H1 (cell line): ENCODE results near the gene RAD51B. TPM values are rescaled to one million over a fixed set of nuclear protein-coding genes. Genes with fewer than 3 reads are reported as not detected.

Source experiments
- CTCF ChIA-PET: fragments of 300-600 bp; sonication (Branson Sonifier 250); formaldehyde crosslinking; loops from one replicate; lab custom pipeline; 2021; ENCODE audit not compliant: partially characterized antibody; lab: Charles Lee
- POLR2A ChIA-PET: fragments of 300-600 bp; sonication (Branson Sonifier 250); formaldehyde crosslinking; loops from one replicate; lab custom pipeline; 2021; ENCODE audit warnings: inconsistent platforms; ENCODE audit not compliant: partially characterized antibody; lab: Charles Lee
- DNase-seq, 2 experiments: peaks; one replicate each; pipeline versions ENCODE4 v3.0.0 to v3.0.0-alpha.2; 2010 to 2022; ENCODE audit warnings: low spot score in 2 of 2, low read depth in 1 of 2, mixed read lengths in 1 of 2
- FAIRE-seq: peaks from 2 replicates; lab custom pipeline; 2011; peaks lifted over from hg19 to GRCh38; lab: Jason Lieb, UNC
- H2AFZ ChIP-seq: 2 replicates; pipeline ENCODE4 v1.8.1; 2012; ENCODE audit warnings: low read length, inconsistent platforms
- H2AK5ac ChIP-seq: 2 replicates; pipeline ENCODE4 v1.6.1; 2013; ENCODE audit warnings: low read depth, low read length
- H2BK120ac ChIP-seq: replicated peaks from 2 replicates; pipeline ENCODE3; 2013; ENCODE audit warnings: low read depth, low read length, inconsistent platforms
- H2BK12ac ChIP-seq: 2 replicates; pipeline ENCODE4 v1.6.1; 2013; ENCODE audit warnings: low read depth, low read length
- H2BK15ac ChIP-seq: 2 replicates; pipeline ENCODE4 v1.6.1; 2013; ENCODE audit warnings: low read length
- H2BK20ac ChIP-seq: 2 replicates; pipeline ENCODE4 v1.6.1; 2013; ENCODE audit warnings: low read length
- H2BK5ac ChIP-seq: 2 replicates; pipeline ENCODE4 v1.6.1; 2013; ENCODE audit warnings: low read depth, low read length
- H3K14ac ChIP-seq: 2 replicates; pipeline ENCODE4 v1.6.1; 2013; ENCODE audit warnings: inconsistent platforms; ENCODE audit not compliant: insufficient read length
- H3K18ac ChIP-seq: 2 replicates; pipeline ENCODE4 v1.6.1; 2013; ENCODE audit warnings: low read length; ENCODE audit errors: extremely low read depth
- H3K23ac ChIP-seq: 2 replicates; pipeline ENCODE4 v1.6.1; 2013; ENCODE audit warnings: inconsistent platforms; ENCODE audit not compliant: insufficient read length
- H3K23me2 ChIP-seq: 2 replicates; pipeline ENCODE4 v1.6.1; 2013; ENCODE audit warnings: low read depth, low read length
- H3K27ac ChIP-seq: 2 replicates; pipeline ENCODE4 v1.6.1; 2011; ENCODE audit warnings: low read depth, low read length, inconsistent platforms
- H3K27me3 ChIP-seq, 4 experiments: replicated peaks in 1 of 4; 1 replicate in 1 of 4; 2 replicates in 3 of 4; pipeline versions ENCODE4 v1.6.1 to v1.8.1; 2011 to 2013; ENCODE audit warnings: low read length in 3 of 4, mild to moderate bottlenecking in 3 of 4, inconsistent platforms in 2 of 4, mixed read lengths in 2 of 4, moderate library complexity in 1 of 4; ENCODE audit not compliant: control insufficient read depth in 3 of 4, insufficient read depth in 3 of 4; ENCODE audit errors: extremely low read depth in 1 of 4
- H3K36me3 ChIP-seq, 4 experiments: 2 replicates each; pipeline versions ENCODE4 v1.6.1 to v1.8.1; 2011 to 2013; ENCODE audit warnings: mild to moderate bottlenecking in 4 of 4, low read length in 3 of 4, moderate library complexity in 2 of 4, control low read depth in 1 of 4, inconsistent platforms in 1 of 4; ENCODE audit not compliant: insufficient read depth in 4 of 4, control insufficient read depth in 2 of 4
- H3K4ac ChIP-seq: replicated peaks from 2 replicates; pipeline ENCODE3; 2013; ENCODE audit warnings: low read length, low read depth, mixed read lengths, inconsistent platforms; ENCODE audit not compliant: insufficient read length
- H3K4me1 ChIP-seq, 4 experiments: replicated peaks in 1 of 4; 1 replicate in 1 of 4; 2 replicates in 3 of 4; pipeline versions ENCODE4 v1.6.1 to v1.8.1; 2011 to 2013; ENCODE audit warnings: low read length in 3 of 4, inconsistent platforms in 2 of 4, mixed read lengths in 1 of 4; ENCODE audit not compliant: insufficient read depth in 4 of 4, control insufficient read depth in 3 of 4
- H3K4me2 ChIP-seq, 2 experiments: 2 replicates each; pipeline versions ENCODE4 v1.6.1 to v1.8.1; 2011 to 2013; ENCODE audit warnings: low read depth in 2 of 2, low read length in 2 of 2, control low read depth in 1 of 2, inconsistent platforms in 1 of 2, mild to moderate bottlenecking in 1 of 2; ENCODE audit not compliant: insufficient read depth in 1 of 2
- H3K4me3 ChIP-seq, 4 experiments: fragments of 200-600, 300-600 bp in 1 of 4; sonication (generic), shearing (Covaris generic), sonication (Bioruptor Twin) in 1 of 4; 2 replicates each; pipeline versions ENCODE4 v1.5.1 to v1.8.1; 2011 to 2016; ENCODE audit warnings: low read length in 4 of 4, low read depth in 3 of 4, control low read depth in 2 of 4, inconsistent platforms in 2 of 4, mild to moderate bottlenecking in 2 of 4, mixed read lengths in 1 of 4, moderate library complexity in 1 of 4; ENCODE audit not compliant: insufficient read depth in 2 of 4; ENCODE audit errors: extremely low read depth in 1 of 4
- H3K56ac ChIP-seq: replicated peaks from 2 replicates; pipeline ENCODE3; 2013; ENCODE audit warnings: low read depth, mild to moderate bottlenecking, mixed read lengths, low read length, inconsistent platforms; ENCODE audit not compliant: insufficient read length
- H3K79me1 ChIP-seq: 2 replicates; pipeline ENCODE4 v1.6.1; 2013; ENCODE audit warnings: low read depth, low read length, control low read depth
- H3K79me2 ChIP-seq, 2 experiments: 2 replicates each; pipeline versions ENCODE4 v1.6.1 to v1.8.1; 2012 to 2013; ENCODE audit warnings: low read length in 2 of 2, mild to moderate bottlenecking in 2 of 2, inconsistent platforms in 1 of 2; ENCODE audit not compliant: insufficient read depth in 2 of 2, control insufficient read depth in 1 of 2
- H3K9ac ChIP-seq, 4 experiments: replicated peaks in 1 of 4; 1 replicate in 1 of 4; 2 replicates in 3 of 4; pipeline versions ENCODE4 v1.6.1 to v1.8.1; 2011 to 2013; ENCODE audit warnings: low read depth in 3 of 4, low read length in 3 of 4, control low read depth in 2 of 4, mild to moderate bottlenecking in 2 of 4, moderate library complexity in 2 of 4, inconsistent platforms in 1 of 4; ENCODE audit errors: extremely low read depth in 1 of 4
- H3K9me3 ChIP-seq, 2 experiments: 2 replicates each; pipeline versions ENCODE4 v1.6.1 to v1.8.1; 2012 to 2013; ENCODE audit warnings: mild to moderate bottlenecking in 2 of 2, moderate library complexity in 2 of 2, control low read depth in 1 of 2, inconsistent platforms in 1 of 2, low read depth in 1 of 2, low read length in 1 of 2, mixed read lengths in 1 of 2; ENCODE audit not compliant: insufficient read depth in 2 of 2
- H4K20me1 ChIP-seq, 2 experiments: replicated peaks in 1 of 2; 2 replicates each; pipeline versions ENCODE3 to v1.8.1; 2011 to 2013; ENCODE audit warnings: inconsistent platforms in 2 of 2, low read length in 2 of 2, mild to moderate bottlenecking in 1 of 2; ENCODE audit not compliant: insufficient read depth in 2 of 2, control insufficient read depth in 1 of 2
- H4K5ac ChIP-seq: 2 replicates; pipeline ENCODE4 v1.6.1; 2013; ENCODE audit warnings: low read length, low read depth, mixed read lengths, inconsistent platforms; ENCODE audit not compliant: insufficient read length
- H4K8ac ChIP-seq: 2 replicates; pipeline ENCODE4 v1.8.0; 2013; ENCODE audit warnings: mild to moderate bottlenecking, moderate library complexity, low read length, inconsistent platforms; ENCODE audit not compliant: insufficient read depth; ENCODE audit errors: extremely low read depth
- H4K91ac ChIP-seq: replicated peaks from 2 replicates; pipeline ENCODE3; 2013; ENCODE audit warnings: low read length, mixed read lengths, inconsistent platforms; ENCODE audit not compliant: insufficient read length
- CEBPB ChIP-seq: IDR thresholded peaks from 2 replicates; pipeline ENCODE4 v1.6.1; 2012; ENCODE audit warnings: low read depth, low read length
- SP2 ChIP-seq: IDR thresholded peaks from 2 replicates; pipeline ENCODE4 v1.6.1; 2012; ENCODE audit warnings: mild to moderate bottlenecking, low read length, inconsistent platforms
- WGBS, 2 experiments: shearing (Covaris generic) in 1 of 2; methylation state at CpG; one replicate each; pipeline versions ENCODE4 v1.1.6 to v1.1.7; 2013 to 2015; ENCODE audit warnings: low lambda C conversion rate in 2 of 2, mixed read lengths in 2 of 2, inconsistent platforms in 1 of 2, low coverage in 1 of 2, missing lambda C conversion rate in 1 of 2; ENCODE audit not compliant: insufficient replicate concordance in 2 of 2, insufficient coverage in 1 of 2, insufficient read length in 1 of 2; ENCODE audit errors: extremely low coverage in 1 of 2, missing lambda C conversion rate in 1 of 2; 5-methylcytosine and 5-hydroxymethylcytosine counted together
- polyA plus RNA-seq, 7 experiments: library from polyadenylated mRNA; depleted of rRNA in 3 of 7; stranded (reverse) in 5 of 7; unstranded in 2 of 7; fragments of >200 nt in 5 of 7; fragments of 200-250 nt in 2 of 7; gene quantifications; 1 replicate in 5 of 7; 2 replicates in 1 of 7; 4 replicates in 1 of 7; pipeline versions ENCODE4 v1.2.1 to v1.2.3, GENCODE V29; 2011 to 2013; ENCODE audit warnings: missing spikeins in 2 of 7, mixed read lengths in 2 of 7
- total RNA-seq: library from RNA; stranded (reverse); fragmentation: NEBNext Ultra II Directional; extraction: Animal tissue kit (Norgen Biotek cat#: 25700); gene quantifications from 2 replicates; pipeline ENCODE4 v1.2.1, GENCODE V29; 2021

RAD51B gene
- total and polyA plus RNA-seq, 2 of the 8 experiments (the other 6 are each of a cell fraction or from before 2014, with no cell fraction given) = 3.9 to 14.9 TPM

DNA sequence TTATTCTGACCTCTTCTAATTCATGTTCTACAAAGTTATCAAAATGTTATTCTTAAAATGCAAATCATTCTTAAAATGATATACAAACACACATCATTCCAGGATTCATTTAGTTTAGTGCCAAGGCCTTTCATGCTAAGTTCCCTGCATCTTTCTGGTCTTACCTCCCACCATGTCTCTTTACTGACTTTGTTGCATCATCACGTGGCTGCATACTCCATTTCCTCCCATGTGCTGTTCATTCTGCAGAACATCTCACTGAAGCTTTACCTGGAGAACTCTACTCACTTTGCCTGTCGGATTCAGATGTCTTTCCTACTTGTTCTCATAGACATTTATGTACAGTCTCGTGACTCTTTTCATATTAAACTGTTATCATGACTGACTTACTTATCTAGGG lies 278.1 kb downstream of the RAD51B start:
- no peak for FAIRE-seq
- ChIA-PET POLR2A (no interaction called here), CTCF (interaction anchor here (0.7 kb wide), 1 partner anchor 296 kb away, joined by 3 read pairs; no protein-coding TSS in a partner anchor)
- Histone ChIP-seq H2AFZ (no peak overlapping the region), H3K56ac (no peak overlapping the region), H2BK120ac (no peak overlapping the region), H3K27ac (no peak overlapping the region), H2AK5ac (no peak overlapping the region), H2BK12ac (no peak overlapping the region), H3K9ac (no peak overlapping the region), H4K5ac (no peak overlapping the region), H2BK15ac (no peak overlapping the region), H2BK5ac (no peak overlapping the region), H3K23ac (no peak overlapping the region), H3K79me1 (no peaks in the 10 kb centered on the region), H3K14ac (no peak overlapping the region), H2BK20ac (no peak overlapping the region), H3K4me3 (no peak overlapping the region), H3K79me2 (no peaks in the 10 kb centered on the region), H4K8ac (no peak overlapping the region), H3K4me2 (no peak overlapping the region), H3K9me3 (peaks cover 25 to 30% of the 10 kb centered on the region in 2 experiments), H3K4me1 (no peaks in the 10 kb centered on the region), H3K23me2 (no peaks in the 10 kb centered on the region), H3K36me3 (peaks cover 0 to 4% (median 2%) of the 10 kb centered on the region in 4 experiments; a peak in 2 of 8 replicates), H4K91ac (no peak overlapping the region), H3K18ac (no peak overlapping the region), H3K4ac (no peak overlapping the region), H4K20me1 (no peaks in the 10 kb centered on the region), H3K27me3 (no peaks in the 10 kb centered on the region)
- WGBS, 2 experiments = 94% methylated on average over 3 of the region's 3 CpGs; no CpG with 5 or more reads in 1 of the 2 experiments
- TF ChIP-seq CEBPB = 0 out of 2 replicates have a peak, but pooled peaks have one; percentile 7
- TF ChIP-seq SP2 = no peak
- no peak for DNase-seq
